Right forelimb (tissue), 1 donor: ENCODE results near the gene SP6.

Experiments
- DNase-seq: peaks from one replicate; pipeline ENCODE4 v3.0.0-alpha.2; 2018

SP6 gene

DNA sequence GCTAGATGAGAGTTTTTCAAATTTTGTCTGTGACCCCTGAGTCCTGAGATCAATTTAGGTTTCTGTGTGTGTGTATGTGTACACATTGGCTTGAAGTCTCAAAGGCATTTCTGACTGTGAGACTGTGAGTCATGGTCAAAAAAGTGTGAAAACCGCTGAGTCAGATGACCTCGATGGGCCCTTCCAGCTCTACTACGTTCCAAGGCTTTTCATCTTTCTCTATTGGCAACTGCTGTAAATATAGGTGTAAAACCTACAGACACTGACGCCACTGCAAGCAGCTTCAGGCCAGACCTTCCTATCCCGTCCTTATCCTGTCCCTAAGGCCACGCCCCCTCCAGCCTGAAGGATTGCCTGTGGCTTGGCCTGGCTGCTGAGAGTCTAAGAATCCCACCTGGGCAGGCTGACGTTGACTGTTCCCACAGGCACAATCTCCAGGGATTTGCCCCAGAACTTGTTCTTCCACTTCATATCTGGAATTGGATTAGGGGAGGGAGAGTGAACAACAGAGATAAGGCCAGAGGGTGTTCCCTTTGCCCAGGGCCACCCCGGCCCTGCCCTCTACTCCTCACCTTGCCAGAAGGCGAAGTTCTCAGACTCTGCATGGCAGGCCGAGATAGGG is 40.7 kb downstream of the SP6 start:
- DNase-seq, result no peak

DNA sequence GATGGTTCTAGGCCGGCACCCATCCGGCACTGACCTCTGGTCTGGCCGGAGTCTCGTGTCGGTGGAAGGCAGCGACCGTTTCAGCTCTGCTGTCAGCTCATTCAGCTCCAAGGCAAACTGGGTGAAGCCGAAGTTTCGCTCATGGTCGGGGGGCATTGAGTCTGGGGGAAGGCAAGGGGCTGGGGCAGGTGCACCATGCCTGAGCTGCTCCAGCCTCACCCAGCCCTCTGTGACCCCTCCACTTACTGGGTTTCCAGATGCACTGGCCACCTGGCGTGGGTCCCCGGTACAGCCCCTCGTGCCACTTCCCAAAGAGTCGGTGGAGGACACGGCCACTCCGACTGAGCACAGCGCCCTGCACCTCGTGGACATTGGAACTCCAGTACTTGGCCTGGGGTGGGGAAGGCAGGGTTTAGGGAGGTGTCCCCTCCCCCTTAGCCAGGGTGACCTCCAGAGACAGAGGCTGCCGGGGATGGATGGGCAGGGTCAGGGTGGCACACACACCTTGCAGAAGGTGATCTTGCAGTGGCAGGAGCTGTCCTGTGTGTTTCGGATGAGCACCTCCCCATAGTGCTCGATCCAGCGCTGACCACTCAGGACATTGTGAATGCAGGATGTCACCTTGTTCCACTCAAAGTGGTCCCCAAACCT is 42.0 kb downstream of the SP6 start:
- DNase-seq, result no peak

GRCh38 chr17:47808036-47808829 is 42.7 kb downstream of the SP6 start:
- no peak for DNase-seq

DNA sequence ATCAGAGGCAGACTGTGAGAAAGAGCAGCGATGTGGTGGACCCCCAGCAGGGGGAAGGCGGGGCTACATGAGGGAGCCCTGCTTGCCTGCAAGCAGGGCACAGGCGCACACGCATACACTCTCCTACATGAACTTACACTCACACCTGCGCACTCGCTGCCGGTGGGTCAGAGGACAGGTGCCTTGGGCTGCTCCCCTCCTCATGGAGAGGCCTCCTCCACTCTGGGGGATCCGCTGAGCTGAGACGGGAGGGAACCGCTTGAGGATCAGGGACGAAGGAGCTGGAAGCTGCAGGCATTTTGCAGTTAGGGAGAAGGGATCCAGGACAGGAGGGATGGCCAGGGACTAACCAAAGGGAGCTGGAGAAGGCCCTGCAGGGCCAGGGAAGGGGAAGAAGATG is 43.5 kb downstream of the SP6 start:
- no peak for DNase-seq

DNA sequence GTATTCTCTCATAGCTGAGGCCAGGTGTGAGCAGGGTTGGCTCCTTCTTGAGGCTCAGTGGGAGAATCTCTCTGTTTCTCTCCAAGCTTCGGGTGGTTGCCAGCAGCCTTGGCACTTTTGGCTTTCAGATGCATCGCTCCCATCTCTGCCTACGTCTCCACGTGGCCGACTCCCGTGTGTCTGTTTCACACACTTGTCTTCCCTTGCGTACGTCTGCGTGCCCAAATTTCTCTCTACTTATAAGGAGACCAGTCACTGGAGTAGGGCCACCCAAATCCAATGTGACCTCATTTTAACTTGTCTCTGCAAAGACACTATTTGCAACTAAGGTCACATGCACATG is 44.1 kb downstream of the SP6 start:
- DNase-seq, result no peak

- no peak for DNase-seq
These were observed 44.7 kb downstream of the SP6 start for GRCh38 chr17:47806026-47806912.

DNA sequence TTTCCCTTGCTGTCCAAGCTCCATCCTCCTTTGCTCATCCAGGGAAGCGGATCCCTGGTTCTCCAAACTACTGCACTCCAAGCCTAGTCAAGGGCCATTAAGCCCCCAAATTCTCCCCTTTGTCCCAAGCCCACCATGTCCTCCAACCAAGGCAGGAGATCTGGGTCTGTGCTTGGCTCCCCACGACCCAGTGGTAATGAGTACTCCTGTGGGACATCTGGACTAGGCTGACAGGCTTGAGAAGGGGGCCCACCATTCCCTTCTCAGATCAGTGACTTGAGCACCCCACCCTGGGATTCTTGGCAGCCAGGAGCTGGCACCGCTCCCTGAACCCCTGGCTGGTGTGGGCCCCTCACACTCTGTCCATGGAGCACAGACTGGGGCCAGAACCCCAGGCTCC is 46.5 kb downstream of the SP6 start:
- DNase-seq, result no peak

DNA sequence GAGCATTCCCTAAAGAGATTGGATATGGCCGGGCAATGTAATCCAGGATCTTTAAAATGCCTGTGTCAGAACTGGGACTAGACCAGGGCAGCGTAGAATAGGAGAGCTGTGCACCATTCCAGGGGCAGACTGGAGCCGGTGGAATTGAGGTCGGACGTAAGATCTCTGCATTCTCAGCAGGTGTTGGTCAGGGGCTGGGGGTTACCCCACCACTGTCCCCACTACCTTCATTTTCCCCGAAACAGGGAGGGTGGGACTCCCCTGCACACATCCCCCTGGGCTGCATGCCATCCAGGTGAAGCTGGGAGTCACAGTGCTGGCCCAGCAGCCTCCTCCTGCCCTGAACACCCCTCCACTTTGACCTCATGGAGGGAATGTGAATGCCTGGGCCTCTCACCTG is 47.2 kb downstream of the SP6 start:
- DNase-seq, result no peak

- no peak for DNase-seq
These were observed 47.8 kb downstream of the SP6 start for GRCh38 chr17:47803201-47803600.

- DNase-seq, result no peak
These were observed 48.5 kb downstream of the SP6 start for GRCh38 chr17:47802341-47803022.

- DNase-seq, result no peak
These were observed 49.1 kb downstream of the SP6 start for GRCh38 chr17:47801906-47802305.

- no peak for DNase-seq
These were observed 49.7 kb downstream of the SP6 start for GRCh38 chr17:47801176-47801765.

DNA sequence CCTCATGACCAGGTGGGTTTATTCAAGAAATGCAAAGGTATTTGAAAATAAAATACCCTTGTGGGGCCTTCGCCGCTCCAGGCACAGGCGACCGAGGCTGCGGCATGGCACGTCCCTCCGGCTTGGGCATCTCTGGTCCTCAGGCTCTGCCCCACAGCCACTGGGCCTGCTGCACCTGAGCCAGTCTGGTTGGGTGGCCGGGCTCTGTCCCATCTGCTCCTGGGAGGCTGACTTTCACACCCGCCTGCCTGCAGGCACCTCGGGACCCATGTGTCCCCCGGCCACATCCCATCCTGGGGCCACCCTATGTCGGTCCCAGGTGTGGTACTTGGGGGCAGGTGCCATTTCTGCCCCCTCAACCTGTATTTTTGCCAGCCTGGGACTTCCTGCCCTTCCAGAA is 50.3 kb downstream of the SP6 start:
- no peak for DNase-seq

GRCh38 chr17:47797797-47798196 is 53.2 kb downstream of the SP6 start:
- DNase-seq, result no peak
